Tibial nerve (tissue), 3 donors: ENCODE results near the gene PHEX.

Experiments
- CTCF ChIP-seq, 5 experiments: fragments of 200-600 bp in 3 of 5; fragments of 450-650 bp in 2 of 5; sonication (generic) in 3 of 5; IDR thresholded peaks; one replicate each; pipeline ENCODE4 v1.5.1; 2016 to 2019; ENCODE audit warnings: antibody characterized with exemption in 5 of 5, mild to moderate bottlenecking in 3 of 5, moderate library complexity in 2 of 5
- POLR2A ChIP-seq, 2 donors: fragments of 450-650 bp; IDR thresholded peaks; one replicate each; pipeline ENCODE4 v1.6.1; 2017; ENCODE audit warnings: antibody characterized with exemption in 2 of 2, mild to moderate bottlenecking in 2 of 2, moderate library complexity in 2 of 2

- TF ChIP-seq POLR2A (IDR thresholded peaks at IDR 0.05) (no peak), CTCF (IDR thresholded peaks at IDR 0.05) (no peak)
Measured at GRCh38 chrX:21991504-21991903, 40.6 kb upstream of the PHEX start.
